ENCODE results near the gene GPX5. TPM values are rescaled to one million over a fixed set of nuclear protein-coding genes. Genes with fewer than 3 reads are reported as not detected.

GPX5 gene
- total and polyA plus RNA-seq, 2 experiments from 2014 or later = not detected

DNA sequence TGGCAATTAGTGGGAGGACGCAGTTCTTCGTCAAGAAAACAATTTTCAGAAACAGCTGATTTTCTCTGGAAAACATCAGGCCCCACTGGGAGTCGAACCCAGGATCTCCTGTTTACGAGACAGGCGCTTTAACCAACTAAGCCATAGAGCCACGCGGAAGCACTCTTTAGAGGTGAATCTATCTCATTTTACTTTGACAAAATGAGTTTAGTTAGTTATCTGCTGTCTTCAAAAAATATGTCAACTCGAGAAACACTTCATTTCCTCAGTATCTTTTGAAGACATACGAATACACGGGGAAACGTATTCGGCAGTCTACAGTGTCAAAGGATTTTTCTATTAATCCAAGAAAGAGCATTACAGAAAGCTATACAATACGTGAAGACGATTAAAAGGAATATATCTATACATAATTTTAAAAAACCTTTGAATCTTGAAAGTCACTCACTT is 36.7 kb upstream of the GPX5 start:
- peak; percentile 80 for DNase-seq (ENCODE audit: low spot score)
- no peaks in the 10 kb centered on the region for H3K79me2 ChIP-seq (replicated peaks; ENCODE audit: insufficient read depth)
- Mint-ChIP-seq H3K36me3 (ENCODE audit: low read depth) (peaks cover 2% of the 10 kb centered on the region; the same call in 2 of the 3 replicates), H3K4me1 (peaks cover 13% of the 10 kb centered on the region), H3K4me3 (peak overlapping the region; percentile 92), H3K27me3 (ENCODE audit: insufficient read depth, low read depth, poor library complexity) (peaks cover 31% of the 10 kb centered on the region), H3K27ac (peak overlapping the region; percentile 80), H3K9me3 (peaks cover 2% of the 10 kb centered on the region; the same call in 2 of the 3 replicates)
- H2AFZ ChIP-seq = peak overlapping the region; percentile 11; the same call in 1 of the 2 replicates
- H3K9me2 ChIP-seq (ENCODE audit: insufficient read depth) = no peaks in the 10 kb centered on the region
- H3K4me1 ChIP-seq (ENCODE audit: insufficient read depth) = peaks cover 6% of the 10 kb centered on the region
- TF ChIP-seq, protein P1, sequence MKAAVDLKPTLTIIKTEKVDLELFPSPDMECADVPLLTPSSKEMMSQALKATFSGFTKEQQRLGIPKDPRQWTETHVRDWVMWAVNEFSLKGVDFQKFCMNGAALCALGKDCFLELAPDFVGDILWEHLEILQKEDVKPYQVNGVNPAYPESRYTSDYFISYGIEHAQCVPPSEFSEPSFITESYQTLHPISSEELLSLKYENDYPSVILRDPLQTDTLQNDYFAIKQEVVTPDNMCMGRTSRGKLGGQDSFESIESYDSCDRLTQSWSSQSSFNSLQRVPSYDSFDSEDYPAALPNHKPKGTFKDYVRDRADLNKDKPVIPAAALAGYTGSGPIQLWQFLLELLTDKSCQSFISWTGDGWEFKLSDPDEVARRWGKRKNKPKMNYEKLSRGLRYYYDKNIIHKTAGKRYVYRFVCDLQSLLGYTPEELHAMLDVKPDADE (IDR thresholded peaks at IDR 0.05) = no peak
- no peak for TF ChIP-seq NANOG (IDR thresholded peaks at IDR 0.05; ENCODE audit: borderline replicate concordance)
- TF ChIP-seq, protein P2, sequence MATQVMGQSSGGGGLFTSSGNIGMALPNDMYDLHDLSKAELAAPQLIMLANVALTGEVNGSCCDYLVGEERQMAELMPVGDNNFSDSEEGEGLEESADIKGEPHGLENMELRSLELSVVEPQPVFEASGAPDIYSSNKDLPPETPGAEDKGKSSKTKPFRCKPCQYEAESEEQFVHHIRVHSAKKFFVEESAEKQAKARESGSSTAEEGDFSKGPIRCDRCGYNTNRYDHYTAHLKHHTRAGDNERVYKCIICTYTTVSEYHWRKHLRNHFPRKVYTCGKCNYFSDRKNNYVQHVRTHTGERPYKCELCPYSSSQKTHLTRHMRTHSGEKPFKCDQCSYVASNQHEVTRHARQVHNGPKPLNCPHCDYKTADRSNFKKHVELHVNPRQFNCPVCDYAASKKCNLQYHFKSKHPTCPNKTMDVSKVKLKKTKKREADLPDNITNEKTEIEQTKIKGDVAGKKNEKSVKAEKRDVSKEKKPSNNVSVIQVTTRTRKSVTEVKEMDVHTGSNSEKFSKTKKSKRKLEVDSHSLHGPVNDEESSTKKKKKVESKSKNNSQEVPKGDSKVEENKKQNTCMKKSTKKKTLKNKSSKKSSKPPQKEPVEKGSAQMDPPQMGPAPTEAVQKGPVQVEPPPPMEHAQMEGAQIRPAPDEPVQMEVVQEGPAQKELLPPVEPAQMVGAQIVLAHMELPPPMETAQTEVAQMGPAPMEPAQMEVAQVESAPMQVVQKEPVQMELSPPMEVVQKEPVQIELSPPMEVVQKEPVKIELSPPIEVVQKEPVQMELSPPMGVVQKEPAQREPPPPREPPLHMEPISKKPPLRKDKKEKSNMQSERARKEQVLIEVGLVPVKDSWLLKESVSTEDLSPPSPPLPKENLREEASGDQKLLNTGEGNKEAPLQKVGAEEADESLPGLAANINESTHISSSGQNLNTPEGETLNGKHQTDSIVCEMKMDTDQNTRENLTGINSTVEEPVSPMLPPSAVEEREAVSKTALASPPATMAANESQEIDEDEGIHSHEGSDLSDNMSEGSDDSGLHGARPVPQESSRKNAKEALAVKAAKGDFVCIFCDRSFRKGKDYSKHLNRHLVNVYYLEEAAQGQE (IDR thresholded peaks at IDR 0.05; ENCODE audit: unreplicated experiment) = no peak
- no peak for TF ChIP-seq EZH2phosphoT487 (IDR thresholded peaks at IDR 0.05; ENCODE audit: unreplicated experiment)
- 0 out of 2 replicates have a peak, but pooled peaks have one; percentile 11 for TF ChIP-seq CREB1 (CRISPR knock-in tag; IDR thresholded peaks at IDR 0.05; ENCODE audit: low read depth)
- TF ChIP-seq, protein P3, sequence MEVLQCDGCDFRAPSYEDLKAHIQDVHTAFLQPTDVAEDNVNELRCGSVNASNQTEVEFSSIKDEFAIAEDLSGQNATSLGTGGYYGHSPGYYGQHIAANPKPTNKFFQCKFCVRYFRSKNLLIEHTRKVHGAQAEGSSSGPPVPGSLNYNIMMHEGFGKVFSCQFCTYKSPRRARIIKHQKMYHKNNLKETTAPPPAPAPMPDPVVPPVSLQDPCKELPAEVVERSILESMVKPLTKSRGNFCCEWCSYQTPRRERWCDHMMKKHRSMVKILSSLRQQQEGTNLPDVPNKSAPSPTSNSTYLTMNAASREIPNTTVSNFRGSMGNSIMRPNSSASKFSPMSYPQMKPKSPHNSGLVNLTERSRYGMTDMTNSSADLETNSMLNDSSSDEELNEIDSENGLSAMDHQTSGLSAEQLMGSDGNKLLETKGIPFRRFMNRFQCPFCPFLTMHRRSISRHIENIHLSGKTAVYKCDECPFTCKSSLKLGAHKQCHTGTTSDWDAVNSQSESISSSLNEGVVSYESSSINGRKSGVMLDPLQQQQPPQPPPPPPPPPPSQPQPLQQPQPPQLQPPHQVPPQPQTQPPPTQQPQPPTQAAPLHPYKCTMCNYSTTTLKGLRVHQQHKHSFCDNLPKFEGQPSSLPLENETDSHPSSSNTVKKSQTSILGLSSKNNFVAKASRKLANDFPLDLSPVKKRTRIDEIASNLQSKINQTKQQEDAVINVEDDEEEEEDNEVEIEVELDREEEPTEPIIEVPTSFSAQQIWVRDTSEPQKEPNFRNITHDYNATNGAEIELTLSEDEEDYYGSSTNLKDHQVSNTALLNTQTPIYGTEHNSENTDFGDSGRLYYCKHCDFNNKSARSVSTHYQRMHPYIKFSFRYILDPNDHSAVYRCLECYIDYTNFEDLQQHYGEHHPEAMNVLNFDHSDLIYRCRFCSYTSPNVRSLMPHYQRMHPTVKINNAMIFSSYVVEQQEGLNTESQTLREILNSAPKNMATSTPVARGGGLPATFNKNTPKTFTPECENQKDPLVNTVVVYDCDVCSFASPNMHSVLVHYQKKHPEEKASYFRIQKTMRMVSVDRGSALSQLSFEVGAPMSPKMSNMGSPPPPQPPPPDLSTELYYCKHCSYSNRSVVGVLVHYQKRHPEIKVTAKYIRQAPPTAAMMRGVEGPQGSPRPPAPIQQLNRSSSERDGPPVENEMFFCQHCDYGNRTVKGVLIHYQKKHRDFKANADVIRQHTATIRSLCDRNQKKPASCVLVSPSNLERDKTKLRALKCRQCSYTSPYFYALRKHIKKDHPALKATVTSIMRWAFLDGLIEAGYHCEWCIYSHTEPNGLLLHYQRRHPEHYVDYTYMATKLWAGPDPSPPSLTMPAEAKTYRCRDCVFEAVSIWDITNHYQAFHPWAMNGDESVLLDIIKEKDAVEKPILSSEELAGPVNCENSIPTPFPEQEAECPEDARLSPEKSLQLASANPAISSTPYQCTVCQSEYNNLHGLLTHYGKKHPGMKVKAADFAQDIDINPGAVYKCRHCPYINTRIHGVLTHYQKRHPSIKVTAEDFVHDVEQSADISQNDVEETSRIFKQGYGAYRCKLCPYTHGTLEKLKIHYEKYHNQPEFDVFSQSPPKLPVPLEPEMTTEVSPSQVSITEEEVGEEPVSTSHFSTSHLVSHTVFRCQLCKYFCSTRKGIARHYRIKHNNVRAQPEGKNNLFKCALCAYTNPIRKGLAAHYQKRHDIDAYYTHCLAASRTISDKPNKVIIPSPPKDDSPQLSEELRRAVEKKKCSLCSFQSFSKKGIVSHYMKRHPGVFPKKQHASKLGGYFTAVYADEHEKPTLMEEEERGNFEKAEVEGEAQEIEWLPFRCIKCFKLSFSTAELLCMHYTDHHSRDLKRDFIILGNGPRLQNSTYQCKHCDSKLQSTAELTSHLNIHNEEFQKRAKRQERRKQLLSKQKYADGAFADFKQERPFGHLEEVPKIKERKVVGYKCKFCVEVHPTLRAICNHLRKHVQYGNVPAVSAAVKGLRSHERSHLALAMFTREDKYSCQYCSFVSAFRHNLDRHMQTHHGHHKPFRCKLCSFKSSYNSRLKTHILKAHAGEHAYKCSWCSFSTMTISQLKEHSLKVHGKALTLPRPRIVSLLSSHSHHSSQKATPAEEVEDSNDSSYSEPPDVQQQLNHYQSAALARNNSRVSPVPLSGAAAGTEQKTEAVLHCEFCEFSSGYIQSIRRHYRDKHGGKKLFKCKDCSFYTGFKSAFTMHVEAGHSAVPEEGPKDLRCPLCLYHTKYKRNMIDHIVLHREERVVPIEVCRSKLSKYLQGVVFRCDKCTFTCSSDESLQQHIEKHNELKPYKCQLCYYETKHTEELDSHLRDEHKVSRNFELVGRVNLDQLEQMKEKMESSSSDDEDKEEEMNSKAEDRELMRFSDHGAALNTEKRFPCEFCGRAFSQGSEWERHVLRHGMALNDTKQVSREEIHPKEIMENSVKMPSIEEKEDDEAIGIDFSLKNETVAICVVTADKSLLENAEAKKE (CRISPR knock-in tag; IDR thresholded peaks at IDR 0.05) = no peak
- no peak for TF ChIP-seq JUNB (IDR thresholded peaks at IDR 0.05; ENCODE audit: unreplicated experiment)
- TF ChIP-seq ZNF331 (CRISPR knock-in tag; IDR thresholded peaks at IDR 0.05; ENCODE audit: low read depth) = no peak
- no peak for TF ChIP-seq EZH2 (IDR thresholded peaks at IDR 0.05; ENCODE audit: low read depth, unreplicated experiment)
- no peaks in the 10 kb centered on the region for H3F3A ChIP-seq (replicated peaks; ENCODE audit: low read depth)
- H3K4me3 ChIP-seq = peak overlapping the region; percentile 69
- peak overlapping the region; percentile 5; the same call in 1 of the 2 replicates for H3K27ac ChIP-seq (ENCODE audit: low read depth)
- peaks cover 17% of the 10 kb centered on the region for H3K27me3 ChIP-seq (ENCODE audit: insufficient read depth)
- peak; percentile 24 for ATAC-seq
- H3K4me2 ChIP-seq = peak overlapping the region; percentile 84
- H4K20me1 ChIP-seq (replicated peaks; ENCODE audit: insufficient read depth) = no peaks in the 10 kb centered on the region
- no peaks in the 10 kb centered on the region for H3K36me3 ChIP-seq (ENCODE audit: insufficient read depth)

All from GM23338 (cell line).